HUDEP-2 (cell line): ENCODE results near the gene SCO2.
"Not testable (repeated sequence)": the region's sequence is repeated elsewhere in the genome, so short reads cannot be mapped to it uniquely, and the experiment has no call there.

Experiments used
- DNase-seq, 76 experiments: peaks; one replicate each; lab custom pipeline; 2025; ENCODE audit not compliant: unreplicated experiment in 76 of 76; lab: John Stamatoyannopoulos, UW

The SCO2 gene

DNA sequence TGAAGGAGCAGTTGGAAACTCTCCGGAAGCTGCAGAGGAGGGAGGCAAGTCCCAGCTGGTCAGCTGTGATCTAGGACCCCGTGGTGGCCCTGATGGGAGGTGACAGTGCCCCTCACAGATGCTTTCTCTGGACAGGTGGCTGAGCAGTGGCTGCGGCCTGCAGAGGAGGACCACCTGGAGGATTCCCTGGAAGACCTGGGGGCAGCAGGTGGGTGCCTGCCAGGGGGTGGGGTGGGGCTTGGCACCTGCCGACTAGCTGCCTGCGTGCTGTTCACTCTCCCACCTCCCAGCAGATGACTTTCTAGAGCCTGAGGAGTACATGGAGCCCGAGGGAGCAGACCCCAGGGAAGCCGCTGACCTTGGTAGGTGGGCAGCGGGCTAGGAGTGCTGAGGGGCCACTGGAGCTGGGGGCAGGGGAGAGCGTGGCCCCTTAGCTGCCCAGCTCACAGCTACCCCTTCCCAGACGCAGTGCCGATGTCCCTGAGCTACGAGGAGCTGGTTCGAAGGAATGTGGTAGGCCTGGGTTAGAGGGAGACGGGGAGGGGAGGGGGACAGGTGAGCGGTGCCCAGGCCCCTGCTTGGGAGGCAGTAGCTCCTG lies 3.1 kb downstream of the SCO2 start:
- no peak for DNase-seq

- no peak for DNase-seq
Observed at GRCh38 chr22:50521710-50522109, 3.7 kb downstream of the SCO2 start.

GRCh38 chr22:50520826-50521453 lies 4.5 kb downstream of the SCO2 start:
- DNase-seq: no peak

DNA sequence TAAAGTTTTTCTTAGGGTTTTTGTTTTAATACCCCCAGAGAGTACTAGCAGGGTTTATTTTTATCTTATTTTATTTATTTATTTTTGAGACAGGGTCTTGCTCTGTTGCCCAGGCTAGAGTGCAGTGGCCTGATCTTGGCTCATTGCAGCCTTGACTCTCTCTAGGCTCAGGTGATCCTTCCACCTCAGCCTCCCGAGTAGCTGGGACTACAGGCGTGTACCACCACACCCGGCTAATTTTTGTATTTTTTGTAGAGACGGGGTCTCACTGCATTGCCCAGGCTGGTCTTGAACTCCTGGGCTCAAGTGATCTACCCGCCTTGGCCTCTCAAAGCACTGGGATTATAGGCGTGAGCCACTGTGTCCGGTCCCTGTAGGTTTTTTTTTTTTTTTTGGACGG lies 5.2 kb downstream of the SCO2 start:
- DNase-seq: not testable (repeated sequence)

GRCh38 chr22:50519151-50519550 lies 6.2 kb downstream of the SCO2 start:
- DNase-seq: no peak

DNA sequence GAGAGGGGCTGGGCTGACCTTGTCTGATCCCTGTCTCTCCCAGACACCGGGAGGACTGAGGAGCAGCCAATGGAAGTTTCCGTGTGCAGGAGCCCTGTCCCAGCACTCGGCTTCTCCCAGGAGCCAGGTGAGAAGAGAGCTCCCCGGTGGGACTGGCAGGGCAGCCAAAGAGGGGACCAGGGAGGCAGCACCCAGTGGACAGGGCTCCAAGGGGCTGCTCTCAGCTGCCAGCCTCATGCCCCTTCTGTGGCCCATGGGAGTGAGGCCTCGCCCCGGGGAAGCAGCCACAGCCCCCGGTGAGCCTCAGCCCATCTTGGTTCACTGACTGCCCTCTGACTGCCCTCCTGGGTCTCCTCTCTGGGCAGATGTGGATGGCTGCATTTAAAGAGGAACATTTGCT lies 6.8 kb downstream of the SCO2 start:
- DNase-seq: no peak

GRCh38 chr22:50517495-50518260 lies 7.7 kb downstream of the SCO2 start:
- no peak for DNase-seq

DNA sequence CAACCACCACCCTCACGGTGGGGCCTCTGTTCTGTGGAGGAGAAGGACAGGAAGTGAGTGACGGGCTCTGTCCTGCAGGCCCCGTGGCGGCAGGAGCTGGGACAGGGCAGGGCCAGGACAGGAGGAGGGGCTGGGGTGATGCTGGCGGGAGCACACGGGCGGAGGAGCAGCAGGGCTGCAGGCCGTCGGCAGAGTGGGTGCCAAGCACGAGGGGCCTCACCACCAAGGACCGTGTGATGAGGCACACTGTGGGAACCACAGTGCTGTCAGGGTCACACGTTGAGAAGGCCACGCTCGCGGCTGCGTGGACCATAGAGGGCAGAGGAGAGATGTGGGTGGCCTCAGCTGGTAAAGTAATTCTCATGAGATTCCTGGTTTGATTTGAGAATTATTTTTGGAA lies 8.5 kb downstream of the SCO2 start:
- DNase-seq: no peak

GRCh38 chr22:50516068-50516467 lies 9.3 kb downstream of the SCO2 start:
- no peak for DNase-seq

- DNase-seq: no peak
Observed at GRCh38 chr22:50513175-50513574, 12.2 kb downstream of the SCO2 start.

DNA sequence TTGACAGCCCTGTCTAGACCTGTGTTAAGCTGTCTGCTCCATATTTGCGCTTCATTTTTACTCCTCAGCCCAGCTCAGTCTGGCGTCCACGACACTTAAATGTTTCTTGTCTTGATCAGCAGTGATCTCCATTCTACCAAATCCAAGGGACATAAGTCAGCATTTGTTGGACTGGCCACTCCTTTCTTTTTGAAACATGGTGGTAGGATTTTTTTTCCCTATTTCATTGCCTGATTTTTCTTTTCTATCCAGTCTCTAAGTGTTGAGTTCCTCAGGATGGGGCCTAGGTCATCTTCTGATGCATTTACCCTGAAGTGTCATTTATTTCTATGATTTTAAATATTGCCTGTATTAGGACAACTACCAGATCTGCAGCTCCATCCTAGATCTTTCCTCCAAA lies 16.5 kb downstream of the SCO2 start:
- DNase-seq: no peak

- peak in 70 of 76 experiments; percentile 53 to 100 (median 93) for DNase-seq
Observed at GRCh38 chr22:50507991-50508884, 17.2 kb downstream of the SCO2 start, which contains the start of gene NCAPH2. Gene NCAPH2 (plus strand): TSS chr22:50508224. CDS start chr22:50508338, 114 bp downstream.

GRCh38 chr22:50507421-50507990 lies 17.9 kb downstream of the SCO2 start, which contains the start of gene LMF2:
Gene LMF2 (minus strand): TSS chr22:50507702. CDS start chr22:50507675, 27 bp downstream.
- peak in 14 of 76 experiments; percentile 81 to 100 (median 96) for DNase-seq

GRCh38 chr22:50506611-50507420 lies 18.6 kb downstream of the SCO2 start:
- DNase-seq: peak in 4 of 76 experiments; percentile 7 to 39 (median 12)

DNA sequence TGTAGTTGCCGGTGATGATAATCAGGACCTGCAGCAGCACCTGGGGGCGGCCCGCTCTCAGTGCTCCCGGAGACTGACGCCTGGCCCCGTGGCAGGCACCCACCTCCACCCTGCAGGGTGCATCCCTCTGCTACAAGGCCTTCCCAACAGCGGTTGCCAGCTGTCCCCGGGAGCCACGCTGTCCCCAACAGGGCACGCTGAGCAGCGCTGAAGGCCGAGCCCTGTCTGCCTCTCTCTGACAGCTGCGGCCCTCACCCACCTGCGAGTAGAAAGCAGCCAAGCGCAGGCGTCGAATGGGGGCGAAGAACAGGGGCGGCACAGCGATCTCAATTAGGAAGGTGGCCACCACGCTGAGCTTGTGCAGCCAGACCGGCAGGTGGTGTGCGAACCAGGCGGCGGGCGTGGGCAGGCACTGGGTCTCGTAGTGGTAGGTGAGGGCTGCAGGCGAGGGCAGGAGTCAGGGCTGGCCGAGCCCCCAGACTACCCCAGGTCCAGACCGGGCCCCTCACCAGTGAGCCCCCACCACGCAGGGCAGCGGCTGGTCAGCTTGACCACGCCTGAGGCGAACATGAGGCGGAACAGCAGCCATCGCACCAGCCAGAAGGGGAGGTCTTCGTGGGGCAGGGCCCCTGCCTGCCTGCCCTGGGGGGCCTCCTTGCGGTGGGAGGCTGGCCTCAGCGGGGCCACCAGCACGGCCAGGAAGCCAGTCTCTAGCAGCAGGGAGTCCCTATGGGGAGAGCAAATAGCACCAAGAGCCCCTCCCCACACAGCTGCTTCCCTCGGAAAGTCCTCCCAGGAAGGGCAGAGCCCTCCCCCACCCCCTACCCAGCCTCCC lies 19.4 kb downstream of the SCO2 start:
- DNase-seq: no peak

- no peak for DNase-seq
Observed at GRCh38 chr22:50505276-50505775, 20.1 kb downstream of the SCO2 start.

DNA sequence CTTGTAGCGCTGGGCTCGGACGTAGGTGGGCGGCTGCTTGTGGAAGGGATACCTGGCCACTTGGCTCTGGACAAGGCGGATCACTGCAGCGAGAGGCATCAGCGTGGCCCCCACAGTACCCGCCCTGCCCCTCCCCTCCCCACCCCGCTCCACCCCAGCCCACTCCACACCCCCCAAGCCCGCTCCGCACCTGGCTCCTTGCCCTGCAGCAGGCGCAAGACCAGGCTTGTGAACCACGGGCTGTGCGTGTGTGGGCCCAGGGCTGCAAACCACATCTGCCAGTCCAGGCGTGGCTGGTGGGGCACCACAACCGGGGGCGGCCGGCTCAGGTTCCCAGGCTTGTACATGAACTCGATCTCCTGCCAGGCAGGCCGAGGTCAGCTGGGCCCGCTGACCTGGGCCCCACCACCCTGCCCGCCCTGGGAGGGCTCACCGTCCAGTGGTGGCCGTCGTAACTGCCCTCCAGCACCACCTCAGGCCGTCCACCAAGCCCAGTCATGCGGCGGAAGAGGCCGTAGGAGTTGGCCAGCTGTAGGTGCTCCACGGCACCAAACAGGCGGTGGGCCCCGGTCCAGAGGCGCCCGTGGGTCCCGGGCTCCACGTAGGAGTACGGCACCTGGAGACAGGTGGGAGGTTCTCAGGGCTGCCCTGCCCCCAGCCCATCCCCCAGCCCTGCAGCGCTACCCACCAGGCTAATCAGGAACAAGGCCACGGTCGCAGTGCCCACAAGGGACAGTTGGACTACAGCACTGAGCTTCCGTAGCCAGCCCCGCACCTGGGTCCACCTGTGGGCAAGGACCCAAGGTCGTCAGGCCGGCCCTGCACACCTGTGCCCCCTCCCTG lies 20.8 kb downstream of the SCO2 start:
- DNase-seq: no peak
